HG02884 (cell line): ENCODE results near the gene ZNF783.
A peak's percentile ranks its signal among the peaks of the same experiment; 100 is the strongest.
"Not testable (repeated sequence)": the region's sequence is repeated elsewhere in the genome, so short reads cannot be mapped to it uniquely, and the experiment has no call there.

ENCODE experiments used
- ATAC-seq: cut with Tn5 transposase; IDR thresholded peaks from one replicate; pipeline ENCODE4 v1.9.1; 2021; ENCODE audit warnings: mild to moderate bottlenecking, moderate library complexity; ENCODE audit not compliant: unreplicated experiment

The ZNF783 gene

GRCh38 chr7:149239345-149240143 lies 22.5 kb upstream of the ZNF783 start, which contains the start of gene ZNF212:
Gene ZNF212, plus strand, starts transcription at chr7:149239651. Its CDS starts 128 bp downstream, at chr7:149239779.
- peak; percentile 99 for ATAC-seq

GRCh38 chr7:149240637-149241036 lies 21.4 kb upstream of the ZNF783 start:
- ATAC-seq, result no peak

- no peak for ATAC-seq
Observed at GRCh38 chr7:149241696-149242095, 20.3 kb upstream of the ZNF783 start.

- ATAC-seq, result no peak
Observed at GRCh38 chr7:149245244-149245643, 16.8 kb upstream of the ZNF783 start.

- ATAC-seq, result no peak
Observed at GRCh38 chr7:149245744-149246143, 16.3 kb upstream of the ZNF783 start.

- peak; percentile 47 for ATAC-seq
Observed at GRCh38 chr7:149248777-149249176, 13.2 kb upstream of the ZNF783 start.

- not testable (repeated sequence) for ATAC-seq
Observed at GRCh38 chr7:149250151-149250550, 11.8 kb upstream of the ZNF783 start.

GRCh38 chr7:149251518-149251917 lies 10.5 kb upstream of the ZNF783 start:
- ATAC-seq, result not testable (repeated sequence)

GRCh38 chr7:149252378-149252777 lies 9.6 kb upstream of the ZNF783 start:
- ATAC-seq, result no peak

- ATAC-seq, result no peak
Observed at GRCh38 chr7:149253665-149254064, 8.3 kb upstream of the ZNF783 start.

GRCh38 chr7:149254181-149254858 lies 7.7 kb upstream of the ZNF783 start:
- ATAC-seq, result no peak

GRCh38 chr7:149255174-149255573 lies 6.8 kb upstream of the ZNF783 start:
- ATAC-seq, result no peak

GRCh38 chr7:149256568-149256967 lies 5.4 kb upstream of the ZNF783 start:
- no peak for ATAC-seq

GRCh38 chr7:149257146-149257545 lies 4.8 kb upstream of the ZNF783 start:
- no peak for ATAC-seq

GRCh38 chr7:149261316-149261828 lies 624 bp upstream of the ZNF783 start:
- no peak for ATAC-seq

- ATAC-seq, result no peak
Observed at GRCh38 chr7:149266451-149266850, 4.5 kb downstream of the ZNF783 start.

- no peak for ATAC-seq
Observed at GRCh38 chr7:149267733-149268132, 5.7 kb downstream of the ZNF783 start.

- not testable (repeated sequence) for ATAC-seq
Observed at GRCh38 chr7:149274424-149274823, 12.4 kb downstream of the ZNF783 start.

- ATAC-seq, result no peak
Observed at GRCh38 chr7:149277871-149278270, 15.9 kb downstream of the ZNF783 start.

GRCh38 chr7:149278396-149278795 lies 16.4 kb downstream of the ZNF783 start:
- no peak for ATAC-seq

GRCh38 chr7:149279111-149279743 lies 17.2 kb downstream of the ZNF783 start:
- no peak for ATAC-seq
